ELR (cell line): ENCODE measurements around the gene YWHAQ.
A peak's percentile ranks its signal among the peaks of the same experiment; 100 is the strongest.

ENCODE experiments used
- DNase-seq: peaks from one replicate; pipeline ENCODE4 v3.0.0-alpha.2; 2015; ENCODE audit warnings: low read depth

Gene YWHAQ

GRCh38 chr2:9630736-9631552 lies at the start of gene YWHAQ:
TSS of gene YWHAQ (minus strand) at chr2:9630997. CDS start at chr2:9630452, 545 bp downstream.
- peak; percentile 99 for DNase-seq

DNA sequence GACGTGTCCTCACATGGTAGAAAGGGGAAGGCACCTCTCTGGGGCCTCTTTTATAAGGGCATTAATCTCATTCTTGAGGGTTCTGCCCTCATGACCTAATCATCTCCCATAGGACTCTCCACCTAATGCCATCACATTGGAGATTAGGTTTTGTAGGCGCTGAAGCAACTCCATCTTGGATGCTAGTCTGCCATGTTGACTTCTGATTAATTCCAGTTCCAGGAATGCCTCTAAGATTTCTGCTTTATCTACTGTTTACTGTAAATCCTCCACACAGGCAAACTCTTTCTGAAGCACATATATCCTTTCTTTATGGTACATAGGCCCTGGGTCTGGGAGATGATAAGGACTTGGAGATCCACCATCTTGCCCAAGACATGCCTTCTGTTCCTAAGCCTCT lies 49.3 kb upstream of the YWHAQ start:
- DNase-seq, result no peak

GRCh38 chr2:9679218-9679617 lies 48.4 kb upstream of the YWHAQ start:
- DNase-seq, result no peak

DNA sequence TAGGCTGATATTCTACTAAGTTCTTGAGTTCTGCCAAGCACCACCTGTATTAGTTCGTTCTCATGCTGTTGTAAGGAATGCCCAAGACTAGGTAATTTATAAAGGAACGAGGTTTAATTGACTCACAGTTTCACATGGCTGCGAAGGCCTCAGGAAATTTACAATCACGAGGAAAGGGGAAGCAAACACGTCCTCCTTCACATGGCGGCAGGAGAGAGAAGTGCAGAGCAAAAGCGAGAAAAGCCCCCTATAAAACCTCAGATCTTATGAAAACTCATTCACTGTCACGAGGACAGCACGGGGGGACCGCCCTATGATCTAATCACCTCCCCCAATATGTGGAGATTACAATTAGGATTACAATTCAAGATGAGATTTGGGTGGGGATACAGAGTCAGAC lies 47.7 kb upstream of the YWHAQ start:
- no peak for DNase-seq

- DNase-seq, result peak; percentile 96
Measured at GRCh38 chr2:9675415-9676351, 44.9 kb upstream of the YWHAQ start.

DNA sequence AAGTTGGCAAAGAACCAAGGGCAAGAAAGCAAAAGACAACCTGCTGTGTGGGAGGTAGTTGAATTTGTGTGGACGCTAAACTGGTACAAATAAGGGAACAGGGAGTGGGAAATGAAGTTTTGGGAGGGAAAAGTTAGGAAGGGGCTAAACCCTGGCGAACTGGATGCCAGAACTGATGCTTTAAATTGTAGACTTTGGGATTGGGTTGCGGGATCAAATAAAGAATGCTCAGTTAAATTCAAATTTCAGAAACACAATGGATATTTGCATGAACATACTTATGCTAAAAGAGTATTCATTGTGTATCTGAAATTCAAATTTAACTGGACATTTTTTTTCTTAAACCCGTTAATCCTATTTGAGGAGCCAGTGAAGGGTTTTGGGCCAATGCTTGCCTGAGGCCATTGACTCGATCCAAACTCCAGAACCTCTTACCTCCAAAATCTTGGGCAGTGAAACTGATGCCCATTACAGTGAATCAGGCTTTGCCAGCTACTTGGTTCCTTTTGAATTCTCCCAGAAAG lies 44.2 kb upstream of the YWHAQ start:
- DNase-seq, result no peak

DNA sequence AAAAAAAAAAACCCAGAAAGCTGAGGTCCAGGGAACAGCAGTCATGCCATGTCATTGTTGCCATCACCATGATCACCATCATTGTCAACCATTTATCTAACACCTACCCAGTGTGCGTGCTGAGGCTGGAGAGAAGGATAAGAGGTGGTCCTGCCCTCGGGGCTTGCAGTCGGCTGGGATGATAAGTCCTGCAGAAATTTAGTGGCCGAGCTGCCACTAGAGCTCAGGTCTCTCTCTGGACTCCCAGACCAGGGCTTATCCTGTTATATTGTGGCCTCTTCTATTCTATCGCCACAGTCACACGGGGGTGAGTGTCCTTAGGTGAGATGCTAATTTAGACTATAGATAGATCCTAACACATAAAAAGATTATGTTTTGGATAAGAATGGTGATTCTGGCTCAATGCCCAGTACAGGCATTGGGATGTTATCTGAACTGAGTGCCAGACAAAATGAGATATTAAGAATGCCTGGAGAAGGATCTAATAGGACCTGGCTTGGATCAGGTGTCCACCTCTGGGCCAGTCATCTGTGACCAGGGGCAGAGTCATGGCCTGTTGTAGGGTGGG lies 43.2 kb upstream of the YWHAQ start:
- no peak for DNase-seq

DNA sequence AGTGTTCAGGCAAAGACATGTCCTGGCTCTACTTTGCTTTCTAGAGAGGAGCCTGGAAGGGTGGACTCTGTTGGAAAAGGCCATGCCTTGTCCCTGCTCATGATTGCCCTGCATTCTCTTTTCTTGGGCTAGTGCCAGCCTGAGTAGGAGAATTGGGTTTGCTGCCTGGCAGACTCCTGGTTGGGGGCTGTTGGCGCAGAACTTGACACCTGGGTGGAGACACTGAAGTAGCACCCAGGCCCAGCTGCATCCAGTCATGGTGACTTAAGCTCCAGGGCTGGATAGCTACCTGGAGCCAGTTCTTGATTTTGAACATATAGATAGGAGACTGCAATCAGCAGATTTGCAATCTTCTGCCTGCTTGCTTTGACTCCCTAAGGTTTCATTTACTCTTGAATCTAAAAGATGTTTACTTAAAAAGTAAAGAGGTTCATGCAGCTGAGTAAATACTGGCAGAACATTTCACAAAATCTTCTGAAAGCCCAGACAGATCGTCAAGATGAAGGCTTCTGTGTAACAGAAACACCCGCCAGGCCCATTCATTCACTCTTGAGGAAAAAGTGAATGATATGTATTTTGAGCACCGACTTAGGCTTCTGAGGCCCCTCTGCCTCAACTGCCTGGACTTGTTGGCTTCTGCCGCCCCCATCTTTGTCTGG lies 38.0 kb upstream of the YWHAQ start:
- DNase-seq, result no peak

GRCh38 chr2:9667826-9668225 lies 37.0 kb upstream of the YWHAQ start:
- no peak for DNase-seq

DNA sequence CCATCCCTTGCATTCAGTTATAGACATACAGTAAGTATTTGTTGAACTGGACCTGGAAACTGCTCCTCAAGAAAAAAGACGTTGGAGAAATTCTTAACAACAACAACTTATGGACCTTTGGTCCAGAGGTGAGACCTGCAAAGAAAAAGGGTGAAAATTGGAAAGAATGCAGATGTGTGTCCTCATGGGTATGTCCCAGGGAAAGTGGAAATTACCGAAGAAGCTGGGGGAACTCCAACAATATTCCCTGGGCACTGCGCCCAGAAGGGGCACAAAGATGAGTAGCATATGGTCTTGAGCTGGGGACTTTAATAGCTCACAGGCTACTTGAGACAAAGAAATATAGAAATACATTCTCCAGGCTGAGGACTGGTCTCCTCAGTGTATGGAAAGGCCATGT lies 35.5 kb upstream of the YWHAQ start:
- DNase-seq, result peak; percentile 55

GRCh38 chr2:9665898-9666297 lies 35.1 kb upstream of the YWHAQ start:
- DNase-seq, result peak; percentile 95

DNA sequence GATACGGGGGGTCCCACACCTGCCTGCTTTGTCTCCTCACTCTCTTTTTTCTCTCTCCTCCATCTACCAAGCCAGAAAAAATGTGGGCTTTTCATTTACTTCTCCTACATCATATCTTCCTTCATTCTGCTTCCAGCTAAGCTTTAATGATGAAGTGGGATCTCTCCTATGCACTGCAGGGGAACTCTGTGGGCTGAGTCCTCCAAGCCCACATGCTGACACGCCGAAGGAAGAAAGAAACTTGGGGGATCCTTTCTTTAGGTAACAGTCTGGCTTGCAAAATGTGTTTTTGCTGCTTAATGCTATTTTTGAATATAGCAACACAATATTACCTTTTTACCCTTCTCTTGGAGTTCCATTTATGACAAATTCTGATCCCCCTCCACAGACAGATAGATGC lies 33.6 kb upstream of the YWHAQ start:
- no peak for DNase-seq

GRCh38 chr2:9663008-9663879 lies 32.4 kb upstream of the YWHAQ start:
- DNase-seq, result no peak

DNA sequence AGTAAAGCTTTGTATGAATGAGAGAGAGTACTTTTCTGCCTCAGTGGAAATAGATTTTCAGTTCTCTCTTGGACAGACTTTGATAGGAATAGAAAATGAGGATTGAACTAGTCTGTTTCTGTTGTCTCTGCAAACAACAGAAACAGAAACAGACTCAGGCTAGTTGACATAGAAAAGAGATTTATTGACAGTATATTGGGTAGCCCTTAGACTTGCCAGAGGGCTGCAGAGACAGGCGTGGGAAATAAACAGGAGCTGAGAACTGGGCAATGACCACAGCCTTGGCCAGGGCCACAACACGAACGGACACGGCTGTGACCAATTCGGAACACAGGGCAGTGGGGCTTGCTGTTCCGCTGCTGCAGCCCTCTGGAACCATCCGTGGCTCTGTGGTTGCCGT lies 30.5 kb upstream of the YWHAQ start:
- no peak for DNase-seq

- no peak for DNase-seq
Measured at GRCh38 chr2:9660781-9661180, 30.0 kb upstream of the YWHAQ start.

DNA sequence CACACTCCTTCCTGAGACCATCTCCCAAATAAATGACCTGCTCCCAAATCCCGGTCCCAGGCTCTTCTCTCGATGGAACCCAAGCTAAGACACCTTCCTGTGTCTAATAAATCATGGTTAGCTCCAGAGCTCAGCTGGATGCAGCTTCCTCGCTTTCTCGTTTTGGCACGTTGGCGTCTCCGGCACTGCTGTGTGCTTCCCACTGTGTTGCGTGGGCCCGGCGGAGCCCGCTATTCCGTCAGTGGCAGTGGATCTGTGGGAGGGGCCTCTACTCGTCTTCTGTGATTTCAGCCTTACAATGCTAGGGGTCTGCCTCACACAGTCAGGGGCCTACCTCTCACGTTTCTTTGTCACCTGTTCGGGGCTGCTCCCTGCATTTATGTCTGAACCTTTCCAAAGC lies 29.4 kb upstream of the YWHAQ start:
- no peak for DNase-seq

- DNase-seq, result no peak
Measured at GRCh38 chr2:9658972-9659371, 28.2 kb upstream of the YWHAQ start.

DNA sequence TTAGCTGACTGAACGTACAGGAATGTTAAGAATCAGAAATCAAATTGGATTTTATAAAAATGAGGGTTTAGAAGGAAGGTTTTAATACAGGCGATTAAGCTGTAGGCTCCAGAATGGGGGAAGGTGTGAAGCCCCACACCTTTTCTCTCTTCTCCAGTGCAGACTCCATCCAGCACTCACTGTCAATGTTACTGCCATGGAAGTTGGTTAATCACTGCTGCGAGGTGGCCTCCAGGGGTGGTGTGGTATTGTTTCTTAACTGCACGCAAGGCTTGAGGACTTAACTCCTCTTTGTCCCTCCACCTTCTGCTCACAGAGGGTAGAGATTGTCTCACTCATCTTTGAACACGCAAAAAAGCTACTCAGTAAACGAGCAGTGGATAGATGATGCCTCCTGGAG lies 26.9 kb upstream of the YWHAQ start:
- no peak for DNase-seq

- DNase-seq, result no peak
Measured at GRCh38 chr2:9657083-9657482, 26.3 kb upstream of the YWHAQ start.

DNA sequence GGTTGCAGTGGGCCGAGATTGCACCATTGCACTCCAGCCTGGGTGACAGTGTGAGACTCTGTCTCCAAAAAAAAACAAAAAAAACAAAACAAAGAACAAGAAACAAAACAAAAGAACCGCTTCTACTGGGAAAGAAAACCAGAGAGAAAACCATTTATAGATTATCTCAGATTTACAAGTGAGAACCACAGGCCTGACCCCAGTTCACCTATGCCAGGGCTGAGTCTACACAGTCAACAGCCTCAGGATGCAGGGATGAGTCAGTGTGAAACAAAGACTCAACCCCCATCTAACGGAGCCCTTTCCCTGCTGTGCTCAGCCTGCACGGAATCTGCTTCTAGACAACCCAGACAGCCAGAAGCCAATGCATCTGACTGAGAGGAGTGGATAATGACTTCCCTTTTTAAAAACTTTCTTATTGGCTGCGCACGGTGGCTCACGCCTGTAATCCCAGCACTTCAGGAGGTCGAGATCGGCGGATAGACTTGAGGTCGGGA lies 25.5 kb upstream of the YWHAQ start:
- DNase-seq, result peak; percentile 98
